Islet precursor cell (in vitro differentiated cells): ENCODE results near the gene HOXA11.

Experiments used
- DNase-seq: peaks from one replicate; pipeline ENCODE4 v3.0.0-alpha.2; 2018

Gene HOXA11

GRCh38 chr7:27146491-27147198 lies 38.4 kb downstream of the HOXA11 start:
- DNase-seq, result no peak

- no peak for DNase-seq
These were observed 39.1 kb downstream of the HOXA11 start for GRCh38 chr7:27145914-27146412.

GRCh38 chr7:27145165-27145913 lies 39.7 kb downstream of the HOXA11 start:
- peak; percentile 58 for DNase-seq

GRCh38 chr7:27144781-27145164 lies 40.3 kb downstream of the HOXA11 start:
- DNase-seq, result peak; percentile 56

GRCh38 chr7:27143950-27144780 lies 40.9 kb downstream of the HOXA11 start:
- DNase-seq, result peak; percentile 49

- DNase-seq, result peak; percentile 87
These were observed 41.7 kb downstream of the HOXA11 start, which contains the start of gene HOXA5 for GRCh38 chr7:27143023-27143949. TSS of gene HOXA5 (minus strand) at chr7:27143681. CDS start at chr7:27143607, 74 bp downstream.

GRCh38 chr7:27142580-27143022 lies 42.4 kb downstream of the HOXA11 start:
- peak; percentile 57 for DNase-seq

GRCh38 chr7:27141923-27142579 lies 43.0 kb downstream of the HOXA11 start:
- DNase-seq, result peak; percentile 73

GRCh38 chr7:27141137-27141922 lies 43.7 kb downstream of the HOXA11 start:
- no peak for DNase-seq

- peak; percentile 39 for DNase-seq
These were observed 44.7 kb downstream of the HOXA11 start for GRCh38 chr7:27140126-27140857.

- DNase-seq, result peak; percentile 74
These were observed 45.5 kb downstream of the HOXA11 start for GRCh38 chr7:27139334-27140125.

- DNase-seq, result no peak
These were observed 46.1 kb downstream of the HOXA11 start for GRCh38 chr7:27138985-27139333.

GRCh38 chr7:27138472-27138871 lies 46.6 kb downstream of the HOXA11 start:
- no peak for DNase-seq

- DNase-seq, result no peak
These were observed 47.3 kb downstream of the HOXA11 start for GRCh38 chr7:27137640-27138315.

- no peak for DNase-seq
These were observed 50.6 kb downstream of the HOXA11 start for GRCh38 chr7:27134392-27134791.

- no peak for DNase-seq
These were observed 51.4 kb downstream of the HOXA11 start for GRCh38 chr7:27133409-27134231.

- no peak for DNase-seq
These were observed 52.1 kb downstream of the HOXA11 start for GRCh38 chr7:27132978-27133377.
